Gastrocnemius medialis (tissue), 4 donors: ENCODE measurements around the gene SLC29A3. TPM values are rescaled to one million over a fixed set of nuclear protein-coding genes. Genes with fewer than 3 reads are reported as not detected.

Experiments used
- ATAC-seq, 2 donors: fragments of 150-250 bp; one replicate each; pipeline ENCODE4 v1.9.1; 2016
- DNase-seq, 2 donors: peaks; one replicate each; pipeline ENCODE4 v3.0.0-alpha.2; 2019
- H3K27ac ChIP-seq, 4 donors: fragments of 200-600 bp; sonication (generic); 1 replicate in 1 of 4; 2 replicates in 3 of 4; pipeline ENCODE4 v1.5.1; 2016 to 2018; ENCODE audit warnings: mild to moderate bottlenecking in 2 of 4, moderate library complexity in 1 of 4
- H3K27me3 ChIP-seq, 3 donors: fragments of 200-600 bp; sonication (generic) in 2 of 3; 1 replicate in 1 of 3; 2 replicates in 2 of 3; pipeline versions ENCODE4 v1.5.1 to v1.6.0; 2016 to 2019; ENCODE audit warnings: mild to moderate bottlenecking in 1 of 3, moderate library complexity in 1 of 3
- H3K36me3 ChIP-seq, 2 donors: fragments of 200-600 bp; sonication (generic) in 1 of 2; one replicate each; pipeline ENCODE4 v1.5.1; 2017 to 2018
- H3K4me1 ChIP-seq, 2 donors: fragments of 200-600 bp; sonication (generic) in 1 of 2; one replicate each; pipeline ENCODE4 v1.5.1; 2016 to 2017; ENCODE audit warnings: mild to moderate bottlenecking in 2 of 2
- H3K4me3 ChIP-seq, 4 donors: fragments of 200-600 bp; sonication (generic) in 3 of 4; 1 replicate in 1 of 4; 2 replicates in 3 of 4; pipeline ENCODE4 v1.5.1; 2016 to 2019; ENCODE audit warnings: mild to moderate bottlenecking in 2 of 4
- H3K9me3 ChIP-seq, 3 donors: fragments of 200-600 bp; sonication (generic) in 2 of 3; 1 replicate in 1 of 3; 2 replicates in 2 of 3; pipeline ENCODE4 v1.5.1; 2016 to 2019
- CTCF ChIP-seq, 5 experiments: fragments of 450-650 bp in 3 of 5; fragments of 200-600 bp in 2 of 5; sonication (generic) in 2 of 5; IDR thresholded peaks in 4 of 5; conservative IDR thresholded peaks in 1 of 5; 1 replicate in 4 of 5; 2 replicates in 1 of 5; pipeline ENCODE4 v1.5.1; 2016 to 2019; ENCODE audit warnings: antibody characterized with exemption in 5 of 5, mild to moderate bottlenecking in 3 of 5, moderate library complexity in 3 of 5
- POLR2A ChIP-seq, 2 donors: fragments of 450-650 bp; IDR thresholded peaks; one replicate each; pipeline ENCODE4 v1.6.1; 2017; ENCODE audit warnings: antibody characterized with exemption in 2 of 2, mild to moderate bottlenecking in 2 of 2, moderate library complexity in 2 of 2
- in situ Hi-C, 4 donors: fragments of 200-750 bp; cut with MboI; loops; one replicate each; pipeline versions ENCODE4 v1.15.0 to v1.8.0; 2017; ENCODE audit warnings: low sequenced_read_pairs in 4 of 4
- intact Hi-C: fragments of 100-400 bp; cut with DNase I; formaldehyde crosslinking; loops from one replicate; pipeline ENCODE4 v1.15.1; 2023; ENCODE audit warnings: low total_unique reads
- total RNA-seq, 4 donors: library from RNA; depleted of rRNA; stranded (reverse); fragments of >200 nt; gene quantifications; one replicate each; pipeline versions ENCODE4 v1.1.0 to v1.2.3, GENCODE V29; 2016

SLC29A3 gene
- total RNA-seq, 4 donors from 2014 or later = 0.36 to 2.8 (median 2.0) TPM

- Histone ChIP-seq H3K27me3 (no peaks in the 10 kb centered on the region), H3K4me3 (no peak overlapping the region), H3K9me3 (no peaks in the 10 kb centered on the region), H3K27ac (no peak overlapping the region), H3K4me1 (no peaks in the 10 kb centered on the region), H3K36me3 (no peaks in the 10 kb centered on the region)
- intact Hi-C loops (no loop called here), in situ Hi-C loops (loop anchor here in 2 of 4 donors (25.0 kb wide), 2 partner anchors 259 to 509 kb away; no protein-coding TSS in a partner anchor)
- DNase-seq (no peak), ATAC-seq (no peak)
- peak in 1 of 5 experiments; percentile 22 for TF ChIP-seq CTCF (IDR thresholded peaks at IDR 0.05 in 4 of 5, conservative IDR thresholded peaks at IDR 0.05 in 1 of 5)
- no peak for TF ChIP-seq POLR2A (IDR thresholded peaks at IDR 0.05)
These were observed 15.5 kb upstream of the SLC29A3 start for GRCh38 chr10:71303569-71303907.

GRCh38 chr10:71304914-71305313 lies 14.1 kb upstream of the SLC29A3 start:
- no peak overlapping the region for H3K4me3 ChIP-seq
- no peaks in the 10 kb centered on the region for H3K27me3 ChIP-seq
- ATAC-seq (no peak), DNase-seq (no peak)
- H3K36me3 ChIP-seq = no peaks in the 10 kb centered on the region
- H3K4me1 ChIP-seq = no peaks in the 10 kb centered on the region
- intact Hi-C loops = no loop called here
- H3K9me3 ChIP-seq = no peaks in the 10 kb centered on the region
- no peak overlapping the region for H3K27ac ChIP-seq
- in situ Hi-C loops = loop anchor here in 2 of 4 donors (25.0 kb wide), 2 partner anchors 257 to 507 kb away; no protein-coding TSS in a partner anchor
- TF ChIP-seq CTCF (IDR thresholded peaks at IDR 0.05 in 4 of 5, conservative IDR thresholded peaks at IDR 0.05 in 1 of 5) = no peak
- TF ChIP-seq POLR2A (IDR thresholded peaks at IDR 0.05) = no peak

- Histone ChIP-seq H3K9me3 (no peaks in the 10 kb centered on the region), H3K27ac (no peak overlapping the region), H3K4me1 (no peaks in the 10 kb centered on the region), H3K27me3 (no peaks in the 10 kb centered on the region), H3K4me3 (no peak overlapping the region), H3K36me3 (no peaks in the 10 kb centered on the region)
- in situ Hi-C loops = loop anchor here in 2 of 4 donors (25.0 kb wide), 2 partner anchors 255 to 505 kb away; no protein-coding TSS in a partner anchor
- no peak for ATAC-seq
- intact Hi-C loops = no loop called here
- no peak for TF ChIP-seq POLR2A (IDR thresholded peaks at IDR 0.05)
- no peak for TF ChIP-seq CTCF (IDR thresholded peaks at IDR 0.05 in 4 of 5, conservative IDR thresholded peaks at IDR 0.05 in 1 of 5)
- DNase-seq = no peak
These were observed 12.1 kb upstream of the SLC29A3 start for GRCh38 chr10:71306979-71307378.

GRCh38 chr10:71307469-71308085 lies 11.5 kb upstream of the SLC29A3 start:
- Histone ChIP-seq H3K9me3 (no peaks in the 10 kb centered on the region), H3K36me3 (no peaks in the 10 kb centered on the region), H3K27me3 (no peaks in the 10 kb centered on the region), H3K4me3 (no peak overlapping the region), H3K4me1 (no peaks in the 10 kb centered on the region), H3K27ac (no peak overlapping the region)
- TF ChIP-seq CTCF (IDR thresholded peaks at IDR 0.05 in 4 of 5, conservative IDR thresholded peaks at IDR 0.05 in 1 of 5) = no peak
- no peak for TF ChIP-seq POLR2A (IDR thresholded peaks at IDR 0.05)
- no peak for DNase-seq
- in situ Hi-C loops = loop anchor here in 2 of 4 donors (25.0 kb wide), 2 partner anchors 255 to 505 kb away; no protein-coding TSS in a partner anchor
- no peak for ATAC-seq
- intact Hi-C loops = no loop called here
